OCI-LY7 (cell line): ENCODE results near the gene NTNG2. TPM values are rescaled to one million over a fixed set of nuclear protein-coding genes. Genes with fewer than 3 reads are reported as not detected.

Experiments
- BruUV-seq: library from RNA; stranded (reverse); fragments of 400-500 nt; replicated peaks from 2 replicates; lab custom pipeline; 2021; lab: Mats Ljungman, UMichigan
- CTCF ChIA-PET: fragments of 300-600 bp; sonication (Branson Sonifier 250); formaldehyde crosslinking; loops from one replicate; lab custom pipeline; 2022; ENCODE audit warnings: antibody characterized with exemption; ENCODE audit not compliant: unreplicated experiment; lab: Charles Lee
- POLR2A ChIA-PET: fragments of 300-600 bp; sonication (Branson Sonifier 250); formaldehyde crosslinking; loops from one replicate; lab custom pipeline; 2022; ENCODE audit warnings: antibody characterized with exemption; lab: Charles Lee
- DNase-seq: peaks from one replicate; pipeline ENCODE4 v3.0.0-alpha.2; 2015; ENCODE audit warnings: low spot score
- H2AFZ ChIP-seq: fragments of 200-600 bp; sonication (generic), shearing (Covaris generic); 2 replicates; pipeline ENCODE4 v1.6.1; 2014; ENCODE audit warnings: mild to moderate bottlenecking, antibody characterized with exemption, low read length, moderate library complexity
- H3K27ac ChIP-seq: fragments of 200-600 bp; sonication (generic); 2 replicates; pipeline ENCODE4 v1.5.1; 2014; ENCODE audit warnings: mixed run types, low read depth, mild to moderate bottlenecking, moderate library complexity, low read length, inconsistent platforms; ENCODE audit not compliant: poor library complexity, severe bottlenecking
- H3K36me3 ChIP-seq: fragments of 200-600 bp; sonication (generic); 2 replicates; pipeline ENCODE4 v1.6.1; 2014; ENCODE audit warnings: mild to moderate bottlenecking, antibody characterized with exemption, low read length, moderate library complexity, mixed read lengths; ENCODE audit not compliant: insufficient read depth
- H3K4me1 ChIP-seq: fragments of 200-600 bp; sonication (generic); 2 replicates; pipeline ENCODE4 v1.5.1; 2014; ENCODE audit warnings: mild to moderate bottlenecking, low read length; ENCODE audit not compliant: insufficient read depth, poor library complexity, severe bottlenecking
- H3K4me2 ChIP-seq: fragments of 200-600 bp; sonication (generic); 2 replicates; pipeline ENCODE4 v1.6.1; 2014; ENCODE audit warnings: mild to moderate bottlenecking, low read length
- H3K4me3 ChIP-seq: fragments of 200-600 bp; sonication (generic); 2 replicates; pipeline ENCODE4 v1.5.1; 2014; ENCODE audit warnings: mild to moderate bottlenecking, low read depth, low read length; ENCODE audit not compliant: poor library complexity, severe bottlenecking
- H3K79me2 ChIP-seq: fragments of 200-600 bp; sonication (generic); 2 replicates; pipeline ENCODE4 v1.6.1; 2016; ENCODE audit warnings: low read depth, mild to moderate bottlenecking, low read length, moderate library complexity, mixed read lengths; ENCODE audit not compliant: insufficient read depth
- H3K9me2 ChIP-seq: fragments of 200-600 bp; sonication (generic); 2 replicates; pipeline ENCODE4 v1.6.1; 2016; ENCODE audit warnings: mild to moderate bottlenecking, low read length, mixed read lengths; ENCODE audit not compliant: insufficient read depth
- H3K9me3 ChIP-seq: fragments of 200-600 bp; sonication (generic); 2 replicates; pipeline ENCODE4 v1.6.1; 2014; ENCODE audit warnings: mild to moderate bottlenecking, mixed run types, low read length, mixed read lengths
- H4K20me1 ChIP-seq: fragments of 200-600 bp; sonication (generic); 2 replicates; pipeline ENCODE4 v1.6.1; 2014; ENCODE audit warnings: mild to moderate bottlenecking, antibody characterized with exemption, low read length, moderate library complexity, mixed read lengths; ENCODE audit not compliant: insufficient read depth
- CTCF ChIP-seq: fragments of 200-600 bp; sonication (generic); conservative IDR thresholded peaks from 2 replicates; pipeline ENCODE4 v1.5.1; 2014; ENCODE audit warnings: mild to moderate bottlenecking, antibody characterized with exemption, low read length, moderate library complexity, mixed read lengths
- EZH2phosphoT487 ChIP-seq: fragments of 200-600 bp; sonication (generic); IDR thresholded peaks from 2 replicates; pipeline ENCODE4 v1.6.1; 2018; ENCODE audit warnings: low read depth, borderline replicate concordance, mild to moderate bottlenecking, mixed run types, antibody characterized with exemption, low read length, moderate library complexity, mixed read lengths
- intact Hi-C: fragments of 100-400 bp; cut with micrococcal nuclease; formaldehyde crosslinking; loops from one replicate; pipeline ENCODE4 v1.10.0; 2022; ENCODE audit not compliant: unreplicated experiment
- total RNA-seq, 2 experiments: library from RNA; depleted of rRNA in 1 of 2; stranded (reverse); fragments of >200 nt in 1 of 2; shearing (Covaris generic) in 1 of 2; gene quantifications; 2 replicates each; pipeline ENCODE4 v1.2.3, GENCODE V29; 2014 to 2022

The NTNG2 gene
- total RNA-seq, 2 experiments from 2014 or later: 3.2 to 7.5 TPM

GRCh38 chr9:132228062-132228461 is 66.2 kb downstream of the NTNG2 start:
- TF ChIP-seq EZH2phosphoT487 (no peak), CTCF (no peak)
- H3K4me2 ChIP-seq: no peak overlapping the region
- BruUV-seq: no TSS peak

GRCh38 chr9:132230605-132231004 is 68.7 kb downstream of the NTNG2 start:
- no peaks in the 10 kb centered on the region for H3K36me3 ChIP-seq
- no peak overlapping the region for H3K27ac ChIP-seq
- ChIA-PET POLR2A (interaction anchor here (0.6 kb wide), 1 partner anchor 186 kb away, joined by 5 read pairs; no protein-coding TSS in a partner anchor), CTCF (no interaction called here)
- no peak overlapping the region for H3K4me2 ChIP-seq
- TF ChIP-seq EZH2phosphoT487 (no peak), CTCF (no peak)
- H3K4me1 ChIP-seq: no peaks in the 10 kb centered on the region
- H2AFZ ChIP-seq: no peak overlapping the region
- no peak overlapping the region for H3K4me3 ChIP-seq
- no peak for DNase-seq
- no peaks in the 10 kb centered on the region for H3K9me3 ChIP-seq
- H4K20me1 ChIP-seq: no peaks in the 10 kb centered on the region
- no peaks in the 10 kb centered on the region for H3K79me2 ChIP-seq
- no TSS peak for BruUV-seq
- intact Hi-C loops: no loop called here
- H3K9me2 ChIP-seq: no peaks in the 10 kb centered on the region

More at GRCh38 chr9:132228062-132228461, 66.2 kb downstream of the NTNG2 start:
- H3K9me3 ChIP-seq: no peaks in the 10 kb centered on the region
- no peaks in the 10 kb centered on the region for H3K9me2 ChIP-seq
- H3K27ac ChIP-seq: no peak overlapping the region
- H3K79me2 ChIP-seq: no peaks in the 10 kb centered on the region
- intact Hi-C loops: no loop called here
- CTCF ChIA-PET: interaction anchor here (0.7 kb wide), 1 partner anchor 8 kb away, joined by 3 read pairs; no protein-coding TSS in a partner anchor
- no peak overlapping the region for H2AFZ ChIP-seq
- no peak for DNase-seq
- no peaks in the 10 kb centered on the region for H4K20me1 ChIP-seq
- POLR2A ChIA-PET: no interaction called here
- H3K4me1 ChIP-seq: peaks cover 6% of the 10 kb centered on the region
- H3K4me3 ChIP-seq: no peak overlapping the region
- no peaks in the 10 kb centered on the region for H3K36me3 ChIP-seq

GRCh38 chr9:132231019-132231701 is 69.3 kb downstream of the NTNG2 start:
- no peaks in the 10 kb centered on the region for H3K4me1 ChIP-seq
- POLR2A ChIA-PET: no interaction called here
- no peaks in the 10 kb centered on the region for H3K36me3 ChIP-seq
- DNase-seq: no peak
- no peak overlapping the region for H2AFZ ChIP-seq
- no peaks in the 10 kb centered on the region for H4K20me1 ChIP-seq
- H3K9me3 ChIP-seq: no peaks in the 10 kb centered on the region
- intact Hi-C loops: no loop called here
- CTCF ChIA-PET: no interaction called here
- no peak overlapping the region for H3K27ac ChIP-seq
- TF ChIP-seq EZH2phosphoT487 (no peak), CTCF (no peak)
- no peaks in the 10 kb centered on the region for H3K9me2 ChIP-seq
- H3K79me2 ChIP-seq: no peaks in the 10 kb centered on the region
- H3K4me3 ChIP-seq: no peak overlapping the region
- H3K4me2 ChIP-seq: no peak overlapping the region
- no TSS peak for BruUV-seq
